ENCODE measurements around the gene CLK1. TPM values are rescaled to one million over a fixed set of nuclear protein-coding genes. Genes with fewer than 3 reads are reported as not detected.
A peak's percentile ranks its signal among the peaks of the same experiment; 100 is the strongest.

The CLK1 gene
- total RNA-seq, 1 donor from 2014 or later, result 184 TPM

DNA sequence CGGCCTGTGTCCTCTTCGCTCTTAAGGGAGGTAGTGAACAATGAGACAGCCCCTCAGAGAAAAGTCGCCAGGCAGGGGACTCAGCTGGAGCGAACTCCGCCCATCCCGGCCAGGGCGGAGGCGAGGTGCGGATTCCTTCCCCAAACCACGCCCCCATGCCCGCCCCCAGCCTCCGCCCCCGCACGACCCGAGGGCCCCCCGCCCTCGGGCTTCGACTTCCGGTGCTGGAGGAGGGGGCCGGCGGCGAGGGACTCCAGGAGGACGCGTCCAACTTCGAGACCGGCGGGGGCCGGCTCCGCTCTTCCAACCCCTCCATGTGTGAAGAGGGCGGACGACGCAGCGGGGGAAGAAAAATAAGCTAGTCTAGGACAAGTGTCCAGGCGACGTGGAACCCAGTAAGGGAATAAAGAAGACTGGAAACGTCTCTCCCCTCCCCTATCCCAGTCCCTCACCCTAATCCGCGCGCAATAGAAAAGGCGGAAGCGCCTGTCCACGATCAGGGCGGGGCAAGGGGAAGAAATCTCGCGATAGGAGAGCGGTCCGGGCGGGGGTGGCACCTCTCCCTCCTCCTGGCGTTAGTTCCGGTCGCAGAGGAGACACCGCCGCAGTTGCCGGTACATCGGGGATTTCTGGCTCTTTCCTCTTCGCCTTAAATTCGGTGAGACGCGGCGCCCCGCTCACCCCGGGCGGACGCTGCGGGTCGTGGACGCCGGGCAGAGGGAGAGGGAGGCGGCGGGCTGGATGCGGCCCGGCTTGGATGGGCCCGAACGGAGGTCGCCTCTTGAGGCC lies 52.9 kb downstream of the CLK1 start, which contains the start of gene BZW1:
TSS of gene BZW1 (plus strand) at position 578 of the 789 bp plus-strand sequence. CDS start 1,308 bp downstream, outside the sequence.
- Histone ChIP-seq H3K36me3 (peaks cover 0 to 28% of the 10 kb centered on the region in 2 donors), H3K4me1 (peaks cover 42% of the 10 kb centered on the region), H3K9me3 (no peaks in the 10 kb centered on the region), H3K27me3 (no peaks in the 10 kb centered on the region), H3K4me3 (peak within 1 kb of the TSS; percentile 90 to 99), H3K27ac (peak within 1 kb of the TSS; percentile 96)
- intact Hi-C loops (cut with DNase I), result loop anchor here (2.0 to 5.0 kb wide), 2 partner anchors 51 to 99 kb away; partner anchors contain the start of gene CLK1
- TF ChIP-seq POLR2A (IDR thresholded peaks at IDR 0.05) (peak in 1 of 2 donors; percentile 92), POLR2AphosphoS5 (IDR thresholded peaks at IDR 0.05; ENCODE audit: insufficient read depth in 1 of 2, low read depth in 1 of 2) (peak in 1 of 2 donors; percentile 98)
- TF ChIP-seq, protein P1, sequence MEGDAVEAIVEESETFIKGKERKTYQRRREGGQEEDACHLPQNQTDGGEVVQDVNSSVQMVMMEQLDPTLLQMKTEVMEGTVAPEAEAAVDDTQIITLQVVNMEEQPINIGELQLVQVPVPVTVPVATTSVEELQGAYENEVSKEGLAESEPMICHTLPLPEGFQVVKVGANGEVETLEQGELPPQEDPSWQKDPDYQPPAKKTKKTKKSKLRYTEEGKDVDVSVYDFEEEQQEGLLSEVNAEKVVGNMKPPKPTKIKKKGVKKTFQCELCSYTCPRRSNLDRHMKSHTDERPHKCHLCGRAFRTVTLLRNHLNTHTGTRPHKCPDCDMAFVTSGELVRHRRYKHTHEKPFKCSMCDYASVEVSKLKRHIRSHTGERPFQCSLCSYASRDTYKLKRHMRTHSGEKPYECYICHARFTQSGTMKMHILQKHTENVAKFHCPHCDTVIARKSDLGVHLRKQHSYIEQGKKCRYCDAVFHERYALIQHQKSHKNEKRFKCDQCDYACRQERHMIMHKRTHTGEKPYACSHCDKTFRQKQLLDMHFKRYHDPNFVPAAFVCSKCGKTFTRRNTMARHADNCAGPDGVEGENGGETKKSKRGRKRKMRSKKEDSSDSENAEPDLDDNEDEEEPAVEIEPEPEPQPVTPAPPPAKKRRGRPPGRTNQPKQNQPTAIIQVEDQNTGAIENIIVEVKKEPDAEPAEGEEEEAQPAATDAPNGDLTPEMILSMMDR (IDR thresholded peaks at IDR 0.05), result no peak
- peak in 1 of 2 donors; percentile 96 for DNase-seq (ENCODE audit: extremely low spot score in 2 of 2)

DNA sequence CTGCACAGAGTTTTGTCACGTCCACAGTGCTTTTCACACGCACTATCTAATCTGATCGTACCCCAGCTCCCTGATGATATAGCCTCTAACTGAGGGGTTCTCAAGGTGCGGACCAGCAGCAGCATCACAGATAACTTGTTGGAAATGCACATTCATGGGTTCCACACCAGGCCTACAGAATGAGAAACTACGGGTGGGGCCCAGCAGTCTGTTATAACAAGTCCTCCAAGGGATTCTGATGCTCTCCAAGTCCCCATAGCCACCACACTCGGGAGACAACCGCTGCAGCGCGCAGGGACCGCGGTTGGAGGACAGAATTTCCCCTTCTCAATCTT lies 53.5 kb downstream of the CLK1 start:
- peak overlapping the region; percentile 90 to 99 for H3K4me3 ChIP-seq
- peak overlapping the region; percentile 96 for H3K27ac ChIP-seq
- peaks cover 42% of the 10 kb centered on the region for H3K4me1 ChIP-seq
- peaks cover 0 to 22% of the 10 kb centered on the region in 2 donors for H3K36me3 ChIP-seq
- TF ChIP-seq POLR2A (IDR thresholded peaks at IDR 0.05) (no peak), POLR2AphosphoS5 (IDR thresholded peaks at IDR 0.05; ENCODE audit: insufficient read depth in 1 of 2, low read depth in 1 of 2) (no peak)
- TF ChIP-seq, protein P1 (IDR thresholded peaks at IDR 0.05), result no peak
- H3K9me3 ChIP-seq, result no peaks in the 10 kb centered on the region
- no peaks in the 10 kb centered on the region for H3K27me3 ChIP-seq
- DNase-seq (ENCODE audit: extremely low spot score in 2 of 2), result peak in 1 of 2 donors; percentile 93
- intact Hi-C loops (cut with DNase I), result loop anchor here (5.0 kb wide), 1 partner anchor 51 kb away; the partner anchor contains the start of gene CLK1

DNA sequence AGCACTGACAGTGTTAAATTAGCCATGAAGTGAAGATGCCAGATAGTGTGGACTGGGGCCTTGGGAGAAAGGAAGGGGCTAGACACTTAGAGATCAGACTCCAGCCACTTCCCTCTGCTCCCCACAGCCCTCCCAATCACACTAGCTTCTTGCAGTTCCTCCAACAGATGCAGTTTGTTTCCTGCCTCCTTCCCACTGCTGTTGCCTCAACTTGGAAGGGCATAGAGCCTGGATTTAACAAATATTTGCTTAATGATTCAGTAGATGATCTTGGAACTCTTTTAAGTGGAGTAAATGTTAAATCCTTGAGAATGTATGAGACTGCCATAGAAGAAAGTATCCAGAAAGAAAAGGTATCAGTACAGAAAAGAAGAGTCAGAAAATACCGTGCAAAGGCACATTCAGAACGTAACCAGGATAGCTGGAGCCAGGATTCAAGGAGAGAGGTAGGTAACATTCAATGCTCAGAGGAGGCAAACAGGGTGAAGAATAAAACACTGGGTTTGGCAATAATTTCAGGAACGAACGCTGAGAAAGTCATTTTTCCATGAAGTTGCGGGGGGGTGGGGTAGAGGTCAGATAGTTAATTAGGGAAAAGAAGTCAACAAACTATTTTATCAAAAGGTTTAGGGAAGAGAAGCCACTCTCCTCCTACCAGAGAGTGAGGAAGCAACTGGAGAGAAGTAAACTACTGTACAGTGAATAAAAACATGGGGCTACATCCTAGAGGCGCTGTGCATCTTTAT lies 54.0 kb downstream of the CLK1 start:
- Histone ChIP-seq H3K4me3 (peak overlapping the region; percentile 90 to 99), H3K4me1 (peaks cover 42% of the 10 kb centered on the region), H3K9me3 (no peaks in the 10 kb centered on the region), H3K27ac (peak overlapping the region; percentile 96), H3K27me3 (no peaks in the 10 kb centered on the region), H3K36me3 (peaks cover 0 to 16% of the 10 kb centered on the region in 2 donors)
- intact Hi-C loops (cut with DNase I), result loop anchor here (5.0 kb wide), 1 partner anchor 52 kb away; the partner anchor contains the start of gene CLK1
- no peak for DNase-seq (ENCODE audit: extremely low spot score in 2 of 2)
- no peak for TF ChIP-seq POLR2AphosphoS5 (IDR thresholded peaks at IDR 0.05; ENCODE audit: insufficient read depth in 1 of 2, low read depth in 1 of 2)
- no peak for TF ChIP-seq POLR2A (IDR thresholded peaks at IDR 0.05)
- TF ChIP-seq, protein P1 (IDR thresholded peaks at IDR 0.05), result no peak

DNA sequence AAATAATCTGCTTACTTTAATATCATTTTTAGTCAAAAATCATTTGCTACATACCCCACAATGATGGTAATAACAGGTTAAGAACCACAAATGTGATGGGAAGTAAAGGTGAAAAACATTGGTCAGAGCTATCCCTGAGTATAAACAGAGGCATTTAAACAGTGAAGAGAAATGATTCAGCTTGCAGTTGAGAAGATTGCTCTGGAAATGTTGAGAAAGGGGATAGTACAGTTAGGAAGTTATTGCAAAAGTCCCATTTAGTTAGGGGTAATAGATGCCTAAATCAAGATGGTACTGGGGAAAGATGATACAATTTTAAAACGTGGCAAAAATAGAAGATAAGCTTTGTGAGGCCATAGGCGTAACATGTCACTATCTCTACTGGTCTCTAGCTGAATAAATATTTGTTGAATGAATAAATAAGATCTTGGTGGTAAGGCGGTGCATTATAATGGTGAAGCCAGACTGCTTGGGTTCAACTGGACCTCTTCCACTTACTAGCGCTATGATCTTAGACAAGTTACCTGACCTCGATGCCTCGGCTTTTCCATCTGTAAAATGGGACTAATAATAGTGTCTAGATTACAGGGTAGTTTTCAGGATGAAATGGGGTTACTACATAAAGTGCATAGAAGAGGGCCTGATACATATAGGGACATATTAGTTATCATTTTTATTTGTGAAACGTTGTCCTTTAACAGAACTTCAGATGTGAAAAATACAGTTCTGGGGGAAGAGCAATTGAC lies 54.8 kb downstream of the CLK1 start:
- Histone ChIP-seq H3K4me3 (no peak overlapping the region), H3K9me3 (no peaks in the 10 kb centered on the region)
- intact Hi-C loops (cut with DNase I), result loop anchor here (5.0 kb wide), 1 partner anchor 53 kb away; the partner anchor contains the start of gene CLK1

More for the DNA sequence above, 54.8 kb downstream of the CLK1 start:
- H3K27ac ChIP-seq, result peak overlapping the region; percentile 96
- no peaks in the 10 kb centered on the region for H3K27me3 ChIP-seq
- TF ChIP-seq POLR2A (IDR thresholded peaks at IDR 0.05) (no peak), POLR2AphosphoS5 (IDR thresholded peaks at IDR 0.05; ENCODE audit: insufficient read depth in 1 of 2, low read depth in 1 of 2) (no peak)
- TF ChIP-seq, protein P1 (IDR thresholded peaks at IDR 0.05), result no peak
- peaks cover 0 to 11% of the 10 kb centered on the region in 2 donors for H3K36me3 ChIP-seq
- peaks cover 37% of the 10 kb centered on the region for H3K4me1 ChIP-seq
- no peak for DNase-seq (ENCODE audit: extremely low spot score in 2 of 2)

Small RNA genes within 50 kb of the gene (small RNA-seq; reads per million reads assigned to genes)
- gene RF00019, result not detected
- gene RNA5SP115, result not detected
- not detected for gene RNU6-312P
- gene RNU6-31P, result not detected
- not detected for gene RNU6-762P

Other genes with a start within 250 kb of the CLK1 start
- gene BZW1, start 52.7 kb downstream of the CLK1 start, total RNA-seq, result 128 TPM
- gene PPIL3, start 24.4 kb upstream of the CLK1 start, total RNA-seq, result 16.2 TPM
- gene NIF3L1, start 24.7 kb upstream of the CLK1 start, total RNA-seq, result 18.7 TPM
- 21.6 TPM for gene ORC2, start 99.0 kb upstream of the CLK1 start, total RNA-seq
- 14.7 TPM for gene HYCC2, start 207.0 kb upstream of the CLK1 start, total RNA-seq
- gene NDUFB3, start 207.3 kb upstream of the CLK1 start, total RNA-seq, result 38.8 TPM